NT2/D1 (cell line): ENCODE results near the gene CDH26.
A peak's percentile ranks its signal among the peaks of the same experiment; 100 is the strongest.
"Not testable (repeated sequence)": the region's sequence is repeated elsewhere in the genome, so short reads cannot be mapped to it uniquely, and the experiment has no call there.

Source experiments
- DNase-seq: peaks from one replicate; pipeline ENCODE4 v3.0.0-alpha.2; 2011; ENCODE audit warnings: low read depth, low spot score
- H3K27me3 ChIP-seq: 2 replicates; pipeline ENCODE4 v1.6.0; 2011; ENCODE audit warnings: mild to moderate bottlenecking; ENCODE audit not compliant: insufficient read length, insufficient read depth
- H3K36me3 ChIP-seq: 2 replicates; pipeline ENCODE4 v1.6.1; 2011; ENCODE audit warnings: mild to moderate bottlenecking, low read length, mixed read lengths; ENCODE audit not compliant: insufficient read depth, insufficient read length
- H3K4me1 ChIP-seq: 2 replicates; pipeline ENCODE4 v1.5.1; 2011; ENCODE audit not compliant: insufficient read depth, insufficient read length
- H3K4me3 ChIP-seq: 2 replicates; pipeline ENCODE4 v1.5.1; 2011; ENCODE audit warnings: low read depth; ENCODE audit not compliant: insufficient read length
- H3K9ac ChIP-seq: 2 replicates; pipeline ENCODE4 v1.6.0; 2011; ENCODE audit warnings: low read depth; ENCODE audit not compliant: insufficient read length
- H3K9me3 ChIP-seq: 2 replicates; pipeline ENCODE4 v1.5.1; 2011; ENCODE audit warnings: mild to moderate bottlenecking, low read length; ENCODE audit not compliant: insufficient read depth
- SUZ12 ChIP-seq: IDR thresholded peaks from 2 replicates; pipeline ENCODE4 v1.6.1; 2011; ENCODE audit not compliant: insufficient read length, insufficient read depth; ENCODE audit errors: extremely low read depth
- YY1 ChIP-seq: IDR thresholded peaks from 2 replicates; pipeline ENCODE4 v1.6.1; 2011; ENCODE audit not compliant: insufficient read length, insufficient read depth
- ZNF274 ChIP-seq: IDR thresholded peaks from 2 replicates; pipeline ENCODE4 v1.6.1; 2011; ENCODE audit warnings: mild to moderate bottlenecking, low read depth, low read length

Gene CDH26

DNA sequence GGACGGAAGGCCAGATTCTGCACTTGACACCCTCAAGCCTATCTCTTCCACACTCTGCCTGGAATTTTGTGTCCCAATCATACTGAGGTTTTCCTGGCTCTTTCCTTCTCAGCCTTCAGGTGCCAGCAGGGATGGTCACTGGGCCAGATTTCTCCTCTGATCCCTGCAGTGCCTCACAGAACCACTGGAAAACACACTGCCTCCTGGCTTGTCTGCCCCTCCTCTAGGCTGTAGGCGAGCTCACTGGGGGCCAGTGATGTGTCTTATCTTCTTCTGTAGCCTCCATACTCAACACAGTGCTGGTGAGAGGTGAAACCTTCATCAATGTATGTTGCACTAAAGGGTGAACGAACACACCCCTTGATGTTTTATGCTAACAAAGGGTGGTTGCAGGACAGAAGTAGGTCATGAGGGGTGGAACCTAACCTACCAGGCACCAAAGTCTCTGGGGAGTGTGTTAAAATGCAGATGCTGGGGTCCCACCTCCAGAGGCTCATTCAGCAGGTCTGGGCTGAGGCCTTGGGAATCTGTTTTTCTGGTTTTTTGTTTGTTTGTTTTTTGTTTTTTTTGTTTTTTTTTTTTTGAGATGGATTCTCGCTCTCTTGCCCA lies 80.3 kb downstream of the CDH26 start:
- H3K4me1 ChIP-seq: peaks cover 5% of the 10 kb centered on the region

DNA sequence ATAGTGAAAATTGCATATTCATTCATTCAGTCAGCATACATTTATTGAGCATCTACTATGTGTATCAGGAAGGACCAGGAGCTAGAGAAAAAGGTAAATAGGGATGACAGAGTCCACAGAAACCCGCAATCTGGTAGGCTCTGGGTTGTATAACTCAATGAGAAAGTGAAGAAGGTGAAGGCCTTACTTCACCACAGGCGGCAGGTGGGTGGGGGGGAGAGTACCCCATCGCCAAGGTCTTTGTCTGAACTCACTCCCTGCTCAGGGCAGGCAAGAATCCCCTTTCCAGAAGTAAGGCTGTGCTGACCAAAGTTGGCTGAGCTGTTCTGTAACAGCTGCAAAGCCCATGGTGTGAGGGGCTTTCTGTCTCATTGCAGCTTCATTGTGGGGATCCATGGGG lies 81.3 kb downstream of the CDH26 start:
- Histone ChIP-seq H3K27me3 (no peaks in the 10 kb centered on the region), H3K9ac (no peak overlapping the region), H3K9me3 (peaks cover 9% of the 10 kb centered on the region; the same call in 1 of the 2 replicates), H3K4me1 (peaks cover 5% of the 10 kb centered on the region), H3K36me3 (no peaks in the 10 kb centered on the region), H3K4me3 (no peak overlapping the region)
- TF ChIP-seq YY1: no peak
- TF ChIP-seq SUZ12: no peak
- TF ChIP-seq ZNF274: no peak
- no peak for DNase-seq

More for the DNA sequence above, 80.3 kb downstream of the CDH26 start:
- Histone ChIP-seq H3K4me3 (no peak overlapping the region), H3K36me3 (no peaks in the 10 kb centered on the region), H3K9me3 (peaks cover 9% of the 10 kb centered on the region; the same call in 1 of the 2 replicates), H3K9ac (no peak overlapping the region), H3K27me3 (no peaks in the 10 kb centered on the region)
- TF ChIP-seq ZNF274: no peak
- no peak for TF ChIP-seq SUZ12
- no peak for TF ChIP-seq YY1
- no peak for DNase-seq

GRCh38 chr20:60040471-60041162 lies 82.4 kb downstream of the CDH26 start:
- no peaks in the 10 kb centered on the region for H3K36me3 ChIP-seq
- TF ChIP-seq ZNF274 (no peak), SUZ12 (no peak)
- peaks cover 6% of the 10 kb centered on the region; the same call in 1 of the 2 replicates for H3K9me3 ChIP-seq
- H3K4me1 ChIP-seq: peaks cover 5% of the 10 kb centered on the region
- no peaks in the 10 kb centered on the region for H3K27me3 ChIP-seq
- no peak for DNase-seq
- no peak overlapping the region for H3K9ac ChIP-seq
- H3K4me3 ChIP-seq: no peak overlapping the region

DNA sequence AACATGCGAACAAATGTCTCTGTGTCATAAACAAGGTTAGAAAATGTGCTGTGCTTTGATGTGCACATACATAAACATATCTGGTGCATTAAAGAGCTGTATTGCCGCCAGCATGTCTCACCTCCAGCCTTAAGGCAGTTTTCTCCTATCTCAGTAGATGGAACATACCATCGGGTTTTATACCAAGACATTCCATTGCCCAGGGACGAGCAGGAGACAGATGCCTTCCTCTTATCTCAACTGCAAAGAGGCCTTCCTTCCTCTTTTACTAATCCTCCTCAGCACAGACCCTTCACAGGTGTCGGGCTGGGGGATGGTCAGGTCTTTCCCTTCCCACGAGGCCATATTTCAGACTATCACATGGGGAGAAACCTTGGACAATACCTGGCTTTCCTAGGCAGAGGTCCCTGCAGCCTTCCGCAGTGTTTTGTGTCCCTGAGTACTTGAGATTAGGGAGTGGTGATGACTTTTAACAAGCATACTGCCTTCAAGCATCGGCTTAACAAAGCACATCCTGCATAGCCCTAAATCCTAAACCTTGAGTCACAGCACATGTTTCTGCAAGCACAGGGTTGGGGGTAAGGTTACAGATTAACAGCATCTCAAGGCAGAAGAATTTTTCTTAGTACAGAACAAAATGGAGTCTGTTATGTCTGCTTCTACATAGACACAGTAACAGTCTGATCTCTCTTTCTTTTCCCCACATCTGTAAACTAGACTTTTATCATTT lies 83.4 kb downstream of the CDH26 start:
- not testable (repeated sequence) for H3K9ac ChIP-seq, H3K27me3 ChIP-seq, H3K4me3 ChIP-seq, H3K36me3 ChIP-seq, H3K4me1 ChIP-seq, H3K9me3 ChIP-seq
- peak; percentile 61 for DNase-seq

DNA sequence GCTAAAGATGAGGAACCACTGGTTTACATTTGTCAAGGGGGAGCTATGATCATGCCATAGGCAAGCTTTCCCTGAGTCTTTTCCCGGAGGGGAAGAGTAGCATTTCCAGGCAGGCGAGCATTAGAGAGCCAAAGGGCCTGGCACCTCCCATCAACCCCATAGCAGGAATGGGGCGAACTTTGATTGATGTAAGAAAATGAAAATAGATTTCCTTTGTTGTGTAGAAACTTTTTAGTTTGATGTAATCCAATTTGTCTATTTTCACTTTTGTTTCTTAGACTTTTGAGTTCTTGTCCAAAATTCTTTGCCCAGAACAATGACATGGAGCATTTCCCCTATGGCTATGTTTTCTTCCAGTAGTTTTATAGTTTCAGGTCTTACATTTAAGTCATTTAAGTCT lies 85.2 kb downstream of the CDH26 start:
- H3K4me3 ChIP-seq: no peak overlapping the region
- no peak for TF ChIP-seq YY1
- TF ChIP-seq SUZ12: no peak
- TF ChIP-seq ZNF274: no peak
- no peaks in the 10 kb centered on the region for H3K36me3 ChIP-seq
- H3K9ac ChIP-seq: no peak overlapping the region
- no peaks in the 10 kb centered on the region for H3K27me3 ChIP-seq
- H3K9me3 ChIP-seq: no peaks in the 10 kb centered on the region
- peaks cover 3% of the 10 kb centered on the region for H3K4me1 ChIP-seq
- DNase-seq: no peak

DNA sequence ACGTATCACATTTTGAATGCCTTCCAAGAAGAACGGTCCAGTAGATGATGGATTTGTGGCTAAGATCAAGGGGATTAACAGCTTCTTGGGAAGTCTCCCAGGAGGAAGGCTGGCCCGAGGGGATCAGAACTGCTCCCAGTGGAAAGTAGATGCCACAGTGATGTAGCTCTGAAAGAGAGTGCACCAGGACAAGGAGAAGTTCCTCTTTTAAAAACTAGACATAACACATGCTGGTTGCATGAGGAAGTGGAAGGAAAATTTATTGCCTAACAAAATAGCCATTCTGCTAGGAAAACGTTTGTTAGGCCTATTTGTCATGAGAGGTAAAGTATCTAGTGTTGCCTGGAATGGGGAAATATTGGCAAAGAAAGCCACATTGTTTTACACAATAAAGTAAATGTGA lies 87.8 kb downstream of the CDH26 start:
- H3K27me3 ChIP-seq: no peaks in the 10 kb centered on the region
- H3K9me3 ChIP-seq: no peaks in the 10 kb centered on the region
- H3K4me3 ChIP-seq: no peak overlapping the region
- H3K4me1 ChIP-seq: no peaks in the 10 kb centered on the region
- no peak overlapping the region for H3K9ac ChIP-seq
- no peak for DNase-seq
- H3K36me3 ChIP-seq: no peaks in the 10 kb centered on the region
- no peak for TF ChIP-seq SUZ12
- TF ChIP-seq ZNF274: no peak
- TF ChIP-seq YY1: no peak

DNA sequence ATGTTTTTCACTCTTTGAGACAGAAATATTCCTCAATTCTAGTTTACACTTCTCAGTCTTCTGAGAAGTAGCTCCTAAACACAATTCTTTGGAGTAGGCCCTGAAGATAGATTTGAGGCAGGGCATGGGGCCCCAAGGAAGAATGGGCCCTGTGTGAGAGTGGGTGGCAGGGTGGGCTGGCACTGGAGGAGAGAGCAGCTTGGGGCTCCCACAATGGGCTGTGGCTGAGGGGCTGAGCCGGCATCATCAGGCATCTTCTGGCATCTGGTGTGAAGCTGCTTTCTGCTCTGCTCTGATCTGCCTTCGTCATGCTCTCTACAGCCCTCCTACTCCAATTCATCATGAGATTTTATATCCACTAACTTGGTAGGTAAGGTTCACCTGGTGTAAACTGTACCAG lies 88.2 kb downstream of the CDH26 start:
- TF ChIP-seq SUZ12 (no peak), ZNF274 (no peak), YY1 (no peak)
- Histone ChIP-seq H3K4me1 (no peaks in the 10 kb centered on the region), H3K9me3 (no peaks in the 10 kb centered on the region), H3K4me3 (no peak overlapping the region), H3K9ac (no peak overlapping the region), H3K36me3 (no peaks in the 10 kb centered on the region), H3K27me3 (no peaks in the 10 kb centered on the region)
- DNase-seq: no peak
